HepG2 (cell line): ENCODE measurements around the gene RNU5B-1. TPM values are rescaled to one million over a fixed set of nuclear protein-coding genes. Genes with fewer than 3 reads are reported as not detected.
A peak's percentile ranks its signal among the peaks of the same experiment; 100 is the strongest.

Experiments used
- ATAC-seq: fragments of 200-7000 bp; cut with Tn5 transposase; 3 replicates; pipeline ENCODE4 v1.9.1; 2020; ENCODE audit warnings: mild to moderate bottlenecking, moderate library complexity
- BruUV-seq: library from RNA; stranded (reverse); fragments of 400-500 nt; replicated peaks from 2 replicates; lab custom pipeline; 2021; lab: Mats Ljungman, UMichigan
- CTCF ChIA-PET: fragments of 300-600 bp; formaldehyde crosslinking; extraction: SDS; loops from one replicate; lab custom pipeline; 2021; ENCODE audit warnings: low total read pairs, inconsistent platforms, low intra/inter-chr PET ratio; lab: Yijun Ruan, JAX
- POLR2A ChIA-PET: fragments of 350-600 bp; sonication (Branson Sonifier 250); formaldehyde crosslinking; loops from one replicate; lab custom pipeline; 2020; ENCODE audit warnings: antibody characterized with exemption, inconsistent platforms; lab: Yijun Ruan, JAX
- DNase-seq: peaks from one replicate; pipeline ENCODE4 v3.0.0-alpha.2; 2015; ENCODE audit warnings: low spot score
- FAIRE-seq: peaks from 3 replicates; lab custom pipeline; 2011; peaks lifted over from hg19 to GRCh38; lab: Jason Lieb, UNC
- H2AFZ ChIP-seq: one replicate; pipeline ENCODE4 v1.6.1; 2011; ENCODE audit warnings: low read length, inconsistent platforms
- H3K27ac ChIP-seq: fragments of 300-600 bp; 3 replicates; pipeline ENCODE4 v1.8.0; 2011; ENCODE audit warnings: mixed run types, mild to moderate bottlenecking, mixed read lengths, low read length, inconsistent platforms; ENCODE audit not compliant: insufficient read depth; ENCODE audit errors: extremely low read length
- H3K27me3 ChIP-seq, 2 experiments: fragments of 200-600 bp in 1 of 2; 2 replicates in 1 of 2; 3 replicates in 1 of 2; pipeline versions ENCODE4 v1.6.0 to v1.8.0; 2011; ENCODE audit warnings: low read length in 2 of 2, mild to moderate bottlenecking in 2 of 2, moderate library complexity in 2 of 2, inconsistent platforms in 1 of 2; ENCODE audit not compliant: insufficient read depth in 2 of 2, control insufficient read depth in 1 of 2
- H3K36me3 ChIP-seq, 2 experiments: fragments of 200-600 bp in 1 of 2; replicated peaks in 1 of 2; 2 replicates in 1 of 2; 3 replicates in 1 of 2; pipeline versions ENCODE4 v1.5.1 to v1.8.0; 2011; ENCODE audit warnings: low read length in 2 of 2, inconsistent platforms in 1 of 2; ENCODE audit not compliant: insufficient read depth in 2 of 2, control insufficient read depth in 1 of 2
- H3K4me1 ChIP-seq: 2 replicates; pipeline ENCODE4 v1.5.1; 2012; ENCODE audit warnings: low read length, inconsistent platforms; ENCODE audit not compliant: insufficient read depth
- H3K4me2 ChIP-seq: 2 replicates; pipeline ENCODE4 v1.6.0; 2011; ENCODE audit warnings: low read depth, low read length, inconsistent platforms
- H3K4me3 ChIP-seq, 3 experiments: fragments of 200-600 bp in 1 of 3; sonication (generic), shearing (Covaris generic) in 1 of 3; replicated peaks in 1 of 3; 2 replicates each; pipeline ENCODE4 v1.5.1; 2011 to 2016; ENCODE audit warnings: low read length in 3 of 3, inconsistent platforms in 2 of 3, low read depth in 2 of 3, mild to moderate bottlenecking in 2 of 3, control low read depth in 1 of 3, mixed read lengths in 1 of 3; ENCODE audit not compliant: insufficient read depth in 1 of 3
- H3K79me2 ChIP-seq: one replicate; pipeline ENCODE4 v1.6.1; 2011; ENCODE audit warnings: low read length, inconsistent platforms; ENCODE audit not compliant: insufficient read depth
- H3K9ac ChIP-seq: 2 replicates; pipeline ENCODE4 v1.6.0; 2011; ENCODE audit warnings: mild to moderate bottlenecking, low read depth, low read length, inconsistent platforms; ENCODE audit not compliant: insufficient read depth
- H3K9me3 ChIP-seq: 2 replicates; pipeline ENCODE4 v1.5.1; 2012; ENCODE audit warnings: mild to moderate bottlenecking, low read length
- H4K20me1 ChIP-seq: 2 replicates; pipeline ENCODE4 v1.6.0; 2011; ENCODE audit warnings: inconsistent platforms, mild to moderate bottlenecking, low read length, moderate library complexity; ENCODE audit not compliant: insufficient read depth
- CEBPB ChIP-seq: IDR thresholded peaks from 2 replicates; pipeline ENCODE4 v1.6.1; 2011; ENCODE audit warnings: low read depth, low read length, improper control_type of control experiment, borderline replicate concordance
- EP300 ChIP-seq, 3 experiments: sonication (generic) in 1 of 3; formaldehyde crosslinking in 1 of 3; IDR thresholded peaks; 2 replicates each; pipeline versions ENCODE4 v1.5.1 to v1.6.1; 2011 to 2020; ENCODE audit warnings: low read depth in 2 of 3, low read length in 2 of 3, borderline replicate concordance in 1 of 3, improper control_type of control experiment in 1 of 3, mild to moderate bottlenecking in 1 of 3, missing genetic modification reagents in 1 of 3, moderate library complexity in 1 of 3
- KLF15 ChIP-seq: sonication (generic); formaldehyde crosslinking; IDR thresholded peaks from 2 replicates; pipeline ENCODE4 v1.8.1; 2023; ENCODE audit warnings: borderline replicate concordance, mild to moderate bottlenecking, inconsistent platforms, missing genetic modification reagents, mixed read lengths
- MED13 ChIP-seq: sonication (generic); formaldehyde crosslinking; IDR thresholded peaks from 2 replicates; pipeline ENCODE4 v1.5.0; 2020; ENCODE audit warnings: missing genetic modification reagents
- MLX ChIP-seq: IDR thresholded peaks from 2 replicates; pipeline ENCODE4 v1.6.1; 2016
- PHF21A ChIP-seq: sonication (generic); formaldehyde crosslinking; IDR thresholded peaks from 2 replicates; pipeline ENCODE4 v1.5.0; 2020; ENCODE audit warnings: mild to moderate bottlenecking, missing genetic modification reagents
- RARA ChIP-seq: IDR thresholded peaks from 2 replicates; pipeline ENCODE4 v1.6.1; 2016; ENCODE audit warnings: missing genetic modification reagents, missing compliant biosample characterization
- RFX3 ChIP-seq: IDR thresholded peaks from 2 replicates; pipeline ENCODE4 v1.6.1; 2016; ENCODE audit warnings: missing biosample characterization, missing genetic modification reagents
- SOX13 ChIP-seq, 3 experiments: fragments of 450-650 bp in 1 of 3; sonication (generic) in 1 of 3; formaldehyde crosslinking in 1 of 3; IDR thresholded peaks in 2 of 3; conservative IDR thresholded peaks in 1 of 3; 2 replicates each; pipeline versions ENCODE4 v1.5.0 to v1.6.1; 2016 to 2020; ENCODE audit warnings: antibody characterized with exemption in 1 of 3, mild to moderate bottlenecking in 1 of 3, missing compliant biosample characterization in 1 of 3, missing genetic modification reagents in 1 of 3, moderate library complexity in 1 of 3
- SRY ChIP-seq: sonication (generic); formaldehyde crosslinking; IDR thresholded peaks from 2 replicates; pipeline ENCODE4 v1.8.0; 2022; ENCODE audit warnings: mild to moderate bottlenecking, missing genetic modification reagents
- THAP11 ChIP-seq: IDR thresholded peaks from 2 replicates; pipeline ENCODE4 v1.6.1; 2016; ENCODE audit warnings: missing biosample characterization, missing genetic modification reagents
- ZNF34 ChIP-seq: sonication (generic); formaldehyde crosslinking; IDR thresholded peaks from 2 replicates; pipeline ENCODE4 v1.4.0; 2020; ENCODE audit warnings: mild to moderate bottlenecking, missing genetic modification reagents, borderline replicate concordance
- ZNF343 ChIP-seq: sonication (generic); formaldehyde crosslinking; IDR thresholded peaks from 2 replicates; pipeline ENCODE4 v1.4.0; 2020; ENCODE audit warnings: mild to moderate bottlenecking, missing genetic modification reagents
- ZNF660 ChIP-seq: sonication (generic); formaldehyde crosslinking; IDR thresholded peaks from 2 replicates; pipeline ENCODE4 v1.5.1; 2020; ENCODE audit warnings: mild to moderate bottlenecking, low read depth, missing genetic modification reagents, borderline replicate concordance
- ZSCAN25 ChIP-seq: sonication (generic); formaldehyde crosslinking; IDR thresholded peaks from 2 replicates; pipeline ENCODE4 v1.8.0; 2022; ENCODE audit warnings: mild to moderate bottlenecking, missing genetic modification reagents
- WGBS: methylation state at CpG from one replicate; pipeline ENCODE4 v1.1.6; 2017; ENCODE audit warnings: low lambda C conversion rate; 5-methylcytosine and 5-hydroxymethylcytosine counted together
- in situ Hi-C: cut with HindIII; loops from 2 replicates; pipeline ENCODE4 v1.10.0; 2017; ENCODE audit warnings: low pct_unique_long_range_greater_than_20kb; ENCODE audit not compliant: extremely low pct_ligation_motif_present
- intact Hi-C: fragments of 100-400 bp; cut with micrococcal nuclease; formaldehyde crosslinking; loops from one replicate; pipeline ENCODE4 v1.10.0; 2022; ENCODE audit not compliant: unreplicated experiment
- polyA plus RNA-seq, 8 experiments: library from polyadenylated mRNA; depleted of rRNA in 3 of 8; stranded (reverse) in 7 of 8; unstranded in 1 of 8; fragments of >200 nt; fragmentation: Illumina TruSeq in 4 of 8; extraction: Trizol in 4 of 8; gene quantifications; 2 replicates each; pipeline versions ENCODE4 v1.2.1 to v1.2.3, GENCODE V29; 2011 to 2016; ENCODE audit warnings: low read depth in 4 of 8, missing spikeins in 1 of 8, mixed read lengths in 1 of 8; ENCODE audit not compliant: insufficient read depth in 1 of 8
- total RNA-seq, 5 experiments: library from RNA; depleted of rRNA; stranded (reverse); fragments of >200 nt; fragmentation: Illumina TruSeq; extraction: Trizol; gene quantifications; 2 replicates each; pipeline ENCODE4 v1.2.3, GENCODE V29; 2016; ENCODE audit warnings: low read depth in 1 of 5
- TF ChIP-seq, protein P1 (sequence below): sonication (generic); formaldehyde crosslinking; IDR thresholded peaks from 2 replicates; pipeline ENCODE4 v1.4.0; 2020; ENCODE audit warnings: missing genetic modification reagents, mild to moderate bottlenecking, borderline replicate concordance

Gene RNU5B-1
- total and polyA plus RNA-seq, 2 of the 13 experiments (the other 11 are each of a cell fraction or from before 2014, with no cell fraction given) = 1,646 TPM; not detected in 1

DNA sequence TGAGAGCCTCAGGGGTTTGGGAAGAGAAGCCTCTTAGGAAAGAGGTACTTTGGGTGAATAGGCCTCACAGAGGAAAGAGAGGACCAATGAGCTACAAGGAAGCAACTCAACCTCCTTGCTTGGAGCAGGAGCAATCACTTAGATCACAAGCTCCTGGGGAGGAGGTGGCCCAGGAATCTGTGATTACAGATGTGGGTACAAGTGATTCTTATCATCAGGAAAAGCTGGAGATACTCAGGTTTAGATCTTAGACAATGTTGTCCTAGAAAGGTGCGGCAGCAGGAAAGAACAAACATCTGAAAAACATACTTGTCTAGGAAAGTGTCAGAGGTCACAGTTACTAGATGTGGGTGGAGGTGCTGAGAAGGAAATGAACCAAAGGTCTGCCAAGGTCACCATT lies 26.0 kb upstream of the RNU5B-1 start:
- H3K9me3 ChIP-seq = no peaks in the 10 kb centered on the region
- H3K4me3 ChIP-seq = no peak overlapping the region
- H3K36me3 ChIP-seq = peaks cover 0 to 6% of the 10 kb centered on the region in 2 experiments; a peak in 2 of 5 replicates
- POLR2A ChIA-PET = interaction anchor here (1.2 to 2.1 kb wide), 2 partner anchors 13 to 93 kb away, joined by 3 to 7 read pairs; partner anchors contain the start of gene CLPX
- no peaks in the 10 kb centered on the region for H3K27me3 ChIP-seq
- H4K20me1 ChIP-seq = no peaks in the 10 kb centered on the region
- CTCF ChIA-PET = no interaction called here
- H3K9ac ChIP-seq = no peak overlapping the region
- H3K27ac ChIP-seq = no peak overlapping the region
- intact Hi-C loops = no loop called here
- no peak for FAIRE-seq
- TF ChIP-seq ZNF343 (CRISPR knock-in tag) (no peak), ZSCAN25 (CRISPR knock-in tag) (no peak), THAP11 (CRISPR knock-in tag) (no peak), MED13 (CRISPR knock-in tag) (no peak), CEBPB (no peak)
- TF ChIP-seq, protein P1, sequence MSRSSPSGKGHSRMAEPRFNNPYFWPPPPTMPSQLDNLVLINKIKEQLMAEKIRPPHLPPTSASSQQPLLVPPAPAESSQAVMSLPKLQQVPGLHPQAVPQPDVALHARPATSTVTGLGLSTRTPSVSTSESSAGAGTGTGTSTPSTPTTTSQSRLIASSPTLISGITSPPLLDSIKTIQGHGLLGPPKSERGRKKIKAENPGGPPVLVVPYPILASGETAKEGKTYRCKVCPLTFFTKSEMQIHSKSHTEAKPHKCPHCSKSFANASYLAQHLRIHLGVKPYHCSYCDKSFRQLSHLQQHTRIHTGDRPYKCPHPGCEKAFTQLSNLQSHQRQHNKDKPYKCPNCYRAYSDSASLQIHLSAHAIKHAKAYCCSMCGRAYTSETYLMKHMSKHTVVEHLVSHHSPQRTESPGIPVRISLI = no peak
- WGBS = 81% methylated on average over 1 of the region's 1 CpG
- H3K4me1 ChIP-seq = peaks cover 33% of the 10 kb centered on the region
- DNase-seq = no peak
- no TSS peak for BruUV-seq
- no peak overlapping the region for H2AFZ ChIP-seq
- in situ Hi-C loops = no loop called here
- no peak for ATAC-seq
- H3K79me2 ChIP-seq = peaks cover 2% of the 10 kb centered on the region
- no peak overlapping the region for H3K4me2 ChIP-seq

- intact Hi-C loops (no loop called here), in situ Hi-C loops (no loop called here)
- ATAC-seq (no peak), DNase-seq (no peak), FAIRE-seq (peak; percentile 8)
- whole genome bisulfite sequencing = 57% methylated on average over 10 of the region's 10 CpGs
- Histone ChIP-seq H3K27me3 (no peaks in the 10 kb centered on the region; a peak in 1 of 5 replicates), H3K27ac (peak overlapping the region; percentile 88), H3K9me3 (no peaks in the 10 kb centered on the region), H3K9ac (peak overlapping the region; percentile 75), H3K36me3 (no peaks in the 10 kb centered on the region), H3K4me1 (peaks cover 46% of the 10 kb centered on the region), H3K4me2 (peak overlapping the region; percentile 93), H3K79me2 (peaks cover 2% of the 10 kb centered on the region), H2AFZ (peak overlapping the region; percentile 70), H4K20me1 (no peaks in the 10 kb centered on the region), H3K4me3 (peak overlapping the region; percentile 53 to 82 (median 78))
- BruUV-seq = TSS peak; percentile 69
- CTCF ChIA-PET = no interaction called here
- POLR2A ChIA-PET = interaction anchor here (0.7 to 3.8 kb wide), 10 partner anchors 11 to 240 kb away, joined by 3 to 46 read pairs (median 12); partner anchors contain the start of genes CLPX, RNU5B-1 and SLC51B
- no peak for TF ChIP-seq KLF15
- TF ChIP-seq SOX13 (IDR thresholded peaks at IDR 0.05) = no peak
- no peak for TF ChIP-seq SOX13 (CRISPR knock-in tag; conservative IDR thresholded peaks at IDR 0.05 in 1 of 2, IDR thresholded peaks at IDR 0.05 in 1 of 2)
- TF ChIP-seq PHF21A (CRISPR knock-in tag) = 0 out of 2 replicates have a peak, but pooled peaks have one; percentile 12
- TF ChIP-seq ZNF660 (CRISPR knock-in tag) = no peak
- no peak for TF ChIP-seq SRY (CRISPR knock-in tag)
- TF ChIP-seq EP300 (IDR thresholded peaks at IDR 0.05; ENCODE audit: low read depth in 2 of 2, low read length in 2 of 2) = no peak
- no peak for TF ChIP-seq EP300 (CRISPR knock-in tag; IDR thresholded peaks at IDR 0.05; ENCODE audit: borderline replicate concordance)
- TF ChIP-seq RARA (CRISPR knock-in tag) = no peak
- no peak for TF ChIP-seq RFX3
- TF ChIP-seq ZNF34 (CRISPR knock-in tag) = 0 out of 2 replicates have a peak, but pooled peaks have one; percentile 9
- TF ChIP-seq MLX = no peak
These were observed 19.0 kb upstream of the RNU5B-1 start for GRCh38 chr15:65285291-65286068.
